Neural progenitor cell (in vitro differentiated cells): ENCODE results near the gene KRT7. TPM values are rescaled to one million over a fixed set of nuclear protein-coding genes. Genes with fewer than 3 reads are reported as not detected.

ENCODE experiments used
- DNase-seq: peaks from one replicate; pipeline ENCODE4 v3.0.0-alpha.2; 2016; ENCODE audit warnings: low spot score
- H2AFZ ChIP-seq: fragments of 200-600 bp; sonication (generic); replicated peaks from 2 replicates; pipeline ENCODE4 v1.6.1; 2016; ENCODE audit warnings: antibody characterized with exemption
- H3F3A ChIP-seq: fragments of 200-600 bp; sonication (generic); 2 replicates; pipeline ENCODE4 v1.6.1; 2016; ENCODE audit warnings: antibody characterized with exemption, low read depth
- H3K27ac ChIP-seq: fragments of 200-600 bp; sonication (generic); 2 replicates; pipeline ENCODE4 v1.5.1; 2016; ENCODE audit warnings: mild to moderate bottlenecking
- H3K27me3 ChIP-seq: fragments of 200-600 bp; sonication (generic); 2 replicates; pipeline ENCODE4 v1.6.1; 2016; ENCODE audit warnings: mild to moderate bottlenecking, moderate library complexity
- H3K36me3 ChIP-seq: fragments of 200-600 bp; sonication (generic); 2 replicates; pipeline ENCODE4 v1.5.1; 2016
- H3K4me1 ChIP-seq: fragments of 200-600 bp; sonication (generic); 2 replicates; pipeline ENCODE4 v1.6.1; 2016; ENCODE audit warnings: mixed run types
- H3K4me2 ChIP-seq: fragments of 200-600 bp; sonication (generic); 2 replicates; pipeline ENCODE4 v1.6.1; 2016
- H3K4me3 ChIP-seq: fragments of 200-600 bp; sonication (generic); 2 replicates; pipeline ENCODE4 v1.5.1; 2016
- H3K79me2 ChIP-seq: fragments of 200-600 bp; sonication (generic); 2 replicates; pipeline ENCODE4 v1.6.1; 2016; ENCODE audit warnings: low read depth
- H3K9ac ChIP-seq: fragments of 200-600 bp; sonication (generic); 2 replicates; pipeline ENCODE4 v1.6.1; 2016
- H3K9me3 ChIP-seq: fragments of 200-600 bp; sonication (generic); 2 replicates; pipeline ENCODE4 v1.5.1; 2016; ENCODE audit warnings: low read depth
- H4K20me1 ChIP-seq: fragments of 200-600 bp; sonication (generic); 2 replicates; pipeline ENCODE4 v1.6.1; 2016; ENCODE audit warnings: low read depth
- H3K27ac Mint-ChIP-seq: 3 replicates; pipeline ENCODE4 v1.8.0; 2021; ENCODE audit warnings: mixed read lengths
- H3K27me3 Mint-ChIP-seq: 2 replicates; pipeline ENCODE4 v1.8.0; 2022; ENCODE audit warnings: low read depth, mild to moderate bottlenecking, inconsistent platforms, moderate library complexity, mixed read lengths; ENCODE audit not compliant: insufficient read depth
- H3K36me3 Mint-ChIP-seq: 3 replicates; pipeline ENCODE4 v1.8.0; 2021; ENCODE audit warnings: mixed read lengths
- H3K4me1 Mint-ChIP-seq: 3 replicates; pipeline ENCODE4 v1.8.0; 2021; ENCODE audit warnings: mixed read lengths
- H3K4me3 Mint-ChIP-seq: 3 replicates; pipeline ENCODE4 v1.8.0; 2021; ENCODE audit warnings: mild to moderate bottlenecking, moderate library complexity, mixed read lengths
- H3K9me3 Mint-ChIP-seq: 3 replicates; pipeline ENCODE4 v1.8.0; 2020; ENCODE audit warnings: mixed read lengths
- CTCF ChIP-seq: fragments of 200-600 bp; sonication (generic); IDR thresholded peaks from 2 replicates; pipeline ENCODE4 v1.5.1; 2017; ENCODE audit warnings: antibody characterized with exemption, mild to moderate bottlenecking
- EZH2 ChIP-seq: fragments of 200-600 bp; sonication (generic); IDR thresholded peaks from 2 replicates; pipeline ENCODE4 v1.6.1; 2017; ENCODE audit warnings: antibody characterized with exemption, mild to moderate bottlenecking, moderate library complexity
- EZH2phosphoT487 ChIP-seq: fragments of 200-600 bp; sonication (generic); IDR thresholded peaks from 2 replicates; pipeline ENCODE4 v1.6.1; 2017; ENCODE audit warnings: antibody characterized with exemption
- total RNA-seq: library from RNA; depleted of rRNA; stranded (reverse); fragments of >200 nt; gene quantifications from 2 replicates; pipeline ENCODE4 v1.2.3, GENCODE V29; 2015; ENCODE audit warnings: low replicate concordance

Gene KRT7
- total RNA-seq, 1 donor from 2014 or later: not detected

DNA sequence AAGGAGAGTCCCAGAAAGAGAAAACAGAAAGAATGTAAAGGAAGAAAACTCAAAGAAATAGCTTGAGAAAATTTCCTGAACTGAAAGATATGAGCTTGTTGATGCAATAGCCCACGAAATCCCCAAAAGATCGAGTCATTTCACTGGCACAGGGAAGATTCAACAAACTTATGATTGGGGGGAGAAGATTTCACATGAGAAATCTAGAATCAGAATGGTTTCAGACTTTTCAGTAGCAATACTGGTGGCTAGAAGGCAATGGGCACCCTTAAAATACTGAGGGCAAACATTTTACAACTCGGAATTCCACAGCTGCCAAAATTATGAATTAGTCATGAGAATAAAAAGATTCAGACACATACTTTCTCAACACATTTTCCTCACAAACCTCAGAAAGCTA lies 8.9 kb upstream of the KRT7 start:
- DNase-seq: no peak
- TF ChIP-seq EZH2phosphoT487 (no peak), EZH2 (no peak), CTCF (no peak)
- Mint-ChIP-seq H3K4me3 (no peak overlapping the region), H3K9me3 (peaks cover 2% of the 10 kb centered on the region), H3K4me1 (no peaks in the 10 kb centered on the region), H3K27ac (no peak overlapping the region), H3K27me3 (peaks cover 15% of the 10 kb centered on the region), H3K36me3 (no peaks in the 10 kb centered on the region)
- Histone ChIP-seq H3K27ac (no peak overlapping the region), H3K4me3 (no peak overlapping the region), H3K9ac (no peak overlapping the region), H2AFZ (no peak overlapping the region), H3F3A (no peaks in the 10 kb centered on the region), H3K4me2 (no peak overlapping the region), H4K20me1 (no peaks in the 10 kb centered on the region), H3K27me3 (peaks cover 33% of the 10 kb centered on the region), H3K79me2 (no peaks in the 10 kb centered on the region), H3K4me1 (no peaks in the 10 kb centered on the region), H3K9me3 (no peaks in the 10 kb centered on the region), H3K36me3 (no peaks in the 10 kb centered on the region)

DNA sequence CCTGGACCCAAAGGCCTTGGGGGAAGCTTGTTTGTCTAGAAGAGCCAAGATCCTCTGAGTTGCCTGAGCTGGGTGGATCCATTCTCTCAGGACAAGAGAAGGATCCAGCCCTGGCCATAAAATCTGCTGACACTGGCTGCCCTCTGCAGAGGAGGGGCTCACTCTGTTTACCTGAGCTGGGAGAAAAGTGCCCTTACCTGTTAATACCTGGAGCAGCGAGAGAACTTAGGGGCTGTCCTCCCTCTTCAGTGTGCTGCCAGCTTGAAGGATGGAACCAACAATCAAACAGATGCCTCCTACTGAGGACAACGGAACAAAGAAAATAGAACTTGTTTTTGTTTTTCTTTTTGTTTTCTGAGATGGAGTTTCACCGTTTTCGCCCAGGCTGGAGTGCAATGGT lies 7.3 kb upstream of the KRT7 start:
- no peak overlapping the region for H2AFZ ChIP-seq
- peaks cover 14% of the 10 kb centered on the region for H3K27me3 Mint-ChIP-seq
- H3K9me3 Mint-ChIP-seq: peaks cover 2% of the 10 kb centered on the region
- H3K4me1 ChIP-seq: no peaks in the 10 kb centered on the region
- H3K27ac ChIP-seq: no peak overlapping the region
- no peak for DNase-seq
- no peaks in the 10 kb centered on the region for H3K36me3 ChIP-seq
- no peaks in the 10 kb centered on the region for H3K79me2 ChIP-seq
- peaks cover 34% of the 10 kb centered on the region for H3K27me3 ChIP-seq
- no peak overlapping the region for H3K4me2 ChIP-seq
- no peak overlapping the region for H3K27ac Mint-ChIP-seq
- no peak overlapping the region for H3K9ac ChIP-seq
- H3K4me3 Mint-ChIP-seq: no peak overlapping the region
- H3F3A ChIP-seq: no peaks in the 10 kb centered on the region
- H4K20me1 ChIP-seq: no peaks in the 10 kb centered on the region
- no peaks in the 10 kb centered on the region for H3K9me3 ChIP-seq
- no peak overlapping the region for H3K4me3 ChIP-seq
- no peak for TF ChIP-seq EZH2phosphoT487
- TF ChIP-seq CTCF: no peak
- TF ChIP-seq EZH2: no peak
- no peaks in the 10 kb centered on the region for H3K4me1 Mint-ChIP-seq
- no peaks in the 10 kb centered on the region for H3K36me3 Mint-ChIP-seq

DNA sequence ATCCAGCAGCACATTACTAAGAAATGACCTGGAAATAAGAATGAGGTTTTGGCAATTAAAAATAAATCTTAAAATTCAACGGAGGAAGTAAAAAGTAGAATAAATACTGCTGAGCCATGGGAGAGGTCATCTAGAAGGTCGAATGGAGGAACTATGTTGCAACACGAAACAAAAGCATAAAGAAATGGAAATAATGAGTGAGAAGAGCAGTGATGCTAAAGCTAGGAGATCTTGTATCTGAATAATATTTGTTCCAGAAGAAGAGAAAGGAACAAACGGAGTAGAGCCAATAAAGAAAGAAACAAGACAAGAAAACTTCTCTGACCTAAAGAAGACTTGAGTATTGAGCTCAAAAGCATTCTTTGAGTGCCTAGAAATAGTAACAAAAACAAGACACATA lies 6.6 kb upstream of the KRT7 start:
- H3K4me3 ChIP-seq: no peak overlapping the region
- peaks cover 34% of the 10 kb centered on the region for H3K27me3 ChIP-seq
- H3K4me3 Mint-ChIP-seq: no peak overlapping the region
- H3F3A ChIP-seq: no peaks in the 10 kb centered on the region
- H3K4me1 Mint-ChIP-seq: peaks cover 3% of the 10 kb centered on the region
- H3K9me3 Mint-ChIP-seq: peaks cover 2% of the 10 kb centered on the region
- H3K27me3 Mint-ChIP-seq: peaks cover 16% of the 10 kb centered on the region
- no peak overlapping the region for H3K27ac ChIP-seq
- no peaks in the 10 kb centered on the region for H4K20me1 ChIP-seq
- H3K4me2 ChIP-seq: no peak overlapping the region
- no peaks in the 10 kb centered on the region for H3K4me1 ChIP-seq
- no peak for DNase-seq
- H3K36me3 Mint-ChIP-seq: no peaks in the 10 kb centered on the region
- H3K79me2 ChIP-seq: no peaks in the 10 kb centered on the region
- H2AFZ ChIP-seq: no peak overlapping the region
- no peak overlapping the region for H3K27ac Mint-ChIP-seq
- TF ChIP-seq EZH2 (no peak), CTCF (no peak), EZH2phosphoT487 (no peak)
- no peaks in the 10 kb centered on the region for H3K36me3 ChIP-seq
- no peaks in the 10 kb centered on the region for H3K9me3 ChIP-seq
- no peak overlapping the region for H3K9ac ChIP-seq
